GM21360 (cell line): Measurements from ENCODE around the gene DDX6.
"Not testable (repeated sequence)": the region's sequence is repeated elsewhere in the genome, so short reads cannot be mapped to it uniquely, and the experiment has no call there.

Experiments used
- ATAC-seq: cut with Tn5 transposase; IDR thresholded peaks from one replicate; pipeline ENCODE4 v1.9.1; 2021; ENCODE audit warnings: mild to moderate bottlenecking, moderate library complexity; ENCODE audit not compliant: unreplicated experiment

DDX6 gene, protein sequence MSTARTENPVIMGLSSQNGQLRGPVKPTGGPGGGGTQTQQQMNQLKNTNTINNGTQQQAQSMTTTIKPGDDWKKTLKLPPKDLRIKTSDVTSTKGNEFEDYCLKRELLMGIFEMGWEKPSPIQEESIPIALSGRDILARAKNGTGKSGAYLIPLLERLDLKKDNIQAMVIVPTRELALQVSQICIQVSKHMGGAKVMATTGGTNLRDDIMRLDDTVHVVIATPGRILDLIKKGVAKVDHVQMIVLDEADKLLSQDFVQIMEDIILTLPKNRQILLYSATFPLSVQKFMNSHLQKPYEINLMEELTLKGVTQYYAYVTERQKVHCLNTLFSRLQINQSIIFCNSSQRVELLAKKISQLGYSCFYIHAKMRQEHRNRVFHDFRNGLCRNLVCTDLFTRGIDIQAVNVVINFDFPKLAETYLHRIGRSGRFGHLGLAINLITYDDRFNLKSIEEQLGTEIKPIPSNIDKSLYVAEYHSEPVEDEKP

DNA sequence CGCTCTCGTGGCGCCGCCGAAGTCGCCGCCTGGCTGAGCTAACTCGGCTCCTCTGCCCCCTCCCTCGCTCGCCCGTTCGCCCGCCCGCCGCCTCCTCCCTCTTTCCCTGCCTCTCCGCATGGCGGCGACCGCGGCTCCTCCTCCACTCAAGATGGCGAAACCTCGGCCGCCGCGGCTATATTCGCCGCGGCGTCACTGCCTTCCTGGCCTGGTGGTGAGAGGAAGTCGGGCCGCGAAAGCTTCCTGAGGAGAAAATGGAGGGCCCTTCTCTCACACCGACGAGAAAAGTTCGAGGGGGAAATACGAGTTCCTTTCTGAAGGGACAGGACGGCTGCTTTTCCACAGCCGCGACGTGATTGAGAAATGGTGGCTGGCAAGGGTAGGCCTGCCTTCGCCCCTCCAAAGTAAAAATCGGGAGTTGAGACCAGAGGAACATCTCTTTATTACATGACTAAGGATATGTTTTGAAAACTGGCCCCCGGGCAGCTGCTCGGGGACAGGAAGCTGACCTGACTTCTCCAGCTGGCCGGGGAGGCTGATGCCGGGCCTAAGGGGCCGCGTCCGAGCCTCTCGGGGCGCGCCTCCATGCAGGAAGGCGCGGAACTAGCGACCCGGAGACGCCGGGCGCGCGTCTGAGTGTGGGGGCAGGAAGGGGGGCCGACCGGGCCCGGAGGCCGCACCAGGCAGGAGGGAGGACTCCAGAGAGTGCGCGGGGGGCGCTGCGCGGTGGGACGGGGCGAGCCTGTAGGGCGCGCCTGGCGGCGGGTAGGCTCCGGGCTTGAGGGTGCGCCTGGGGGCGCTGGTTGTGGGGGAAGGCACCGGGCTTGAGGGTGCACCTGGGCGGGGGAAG lies at the start of gene DDX6:
Gene DDX6, minus strand, starts transcription at position 54 of the 850 bp plus-strand sequence. CDS start 4,913 bp downstream, outside the sequence.
- ATAC-seq = peak; percentile 51

DNA sequence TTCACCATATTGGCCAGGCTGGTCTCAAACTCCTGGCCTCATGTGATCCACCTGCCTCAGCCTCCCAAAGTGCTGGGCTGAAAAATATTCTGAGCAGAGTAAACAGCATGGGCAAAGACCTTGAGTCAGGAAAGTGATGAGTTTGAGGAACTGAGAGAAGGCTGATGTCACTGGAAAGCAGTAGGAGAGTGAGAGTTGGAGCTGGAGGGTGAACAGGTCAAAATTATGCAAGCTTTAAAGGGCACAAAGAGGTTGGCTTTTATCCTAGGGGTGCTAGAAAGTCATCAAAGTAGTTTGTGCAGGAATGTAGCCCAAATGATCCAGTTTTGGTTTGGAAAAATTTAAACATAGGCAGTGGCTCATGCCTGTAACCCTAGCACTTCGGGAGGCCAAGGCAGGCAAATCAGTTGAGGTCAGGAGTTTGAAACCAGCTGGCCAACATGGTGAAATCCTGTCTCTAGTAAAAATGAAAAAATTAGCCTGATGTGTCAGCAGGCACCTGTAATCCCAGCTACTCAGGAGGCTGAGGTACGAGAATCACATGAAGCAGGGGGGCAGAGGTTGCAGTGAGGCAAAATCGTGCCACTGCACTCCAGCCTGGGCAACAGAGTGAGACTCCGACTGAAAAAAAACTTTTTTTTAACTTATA lies 48.1 kb upstream of the DDX6 start:
- peak; percentile 71 for ATAC-seq

DNA sequence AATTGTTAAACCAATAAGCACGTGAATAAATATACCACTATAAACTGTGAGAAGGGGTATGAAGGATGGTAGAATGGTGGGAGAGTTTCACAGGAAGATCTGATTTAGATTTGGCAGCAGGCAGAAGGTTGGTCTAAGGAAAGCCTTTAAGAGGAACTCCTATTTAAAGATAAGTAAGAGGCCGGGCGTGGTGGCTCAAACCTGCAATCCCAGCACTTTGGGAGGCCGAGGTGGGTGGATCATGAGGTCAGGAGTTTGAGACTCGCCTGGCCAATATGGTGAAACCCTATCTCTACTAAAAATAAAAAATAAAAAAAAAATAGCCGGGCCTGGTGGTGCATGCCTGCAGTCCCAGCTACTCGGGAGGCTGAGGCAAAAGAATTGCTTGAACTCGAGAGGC lies 46.9 kb upstream of the DDX6 start:
- ATAC-seq = no peak

DNA sequence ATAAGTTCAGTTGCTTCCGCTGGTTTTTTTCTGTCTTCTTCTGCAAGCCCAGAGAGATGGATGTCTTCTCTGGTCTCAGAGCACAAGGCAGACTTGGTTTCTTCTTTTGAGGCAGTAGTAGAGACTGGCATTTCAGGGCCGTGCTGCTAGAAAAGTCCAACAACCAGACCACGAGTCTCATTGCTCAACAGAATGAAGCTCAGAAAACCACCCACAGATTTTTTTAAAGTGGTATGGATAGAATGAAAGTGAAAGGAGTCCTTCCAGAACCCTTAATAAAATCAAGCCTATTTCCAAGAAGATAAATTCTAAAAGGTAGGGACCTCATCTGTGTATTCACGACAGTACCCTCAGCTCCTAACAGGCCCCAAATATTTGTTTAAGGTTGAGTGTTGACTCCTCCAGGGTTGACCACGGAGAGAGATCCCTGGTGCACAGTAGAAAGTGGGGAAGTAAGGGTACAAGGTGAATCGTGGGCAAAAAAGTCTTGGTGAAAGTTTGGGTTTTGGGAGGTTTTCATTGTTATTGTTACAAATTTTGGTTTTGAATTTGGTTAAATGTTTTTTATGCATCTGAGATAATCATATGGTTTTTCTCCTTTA lies 43.6 kb upstream of the DDX6 start:
- no peak for ATAC-seq

DNA sequence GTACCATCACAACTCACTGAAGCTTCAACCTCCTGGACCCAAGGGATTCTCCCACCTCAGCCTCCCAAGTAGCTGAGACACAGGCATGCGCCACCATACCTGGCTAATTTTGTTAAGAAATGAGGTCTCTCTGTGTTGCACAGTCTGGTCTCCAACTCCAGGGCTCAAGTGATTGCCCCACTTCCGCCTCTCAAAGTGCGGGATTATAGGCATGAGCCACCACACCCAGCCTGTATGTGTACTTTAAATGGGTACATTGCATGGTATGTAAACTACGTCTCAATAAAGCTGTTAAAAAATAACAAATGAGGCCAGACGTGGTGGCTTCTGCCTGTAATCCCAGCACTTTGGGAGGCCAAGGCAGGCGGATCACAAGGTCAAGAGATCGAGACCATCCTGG lies 36.2 kb upstream of the DDX6 start:
- ATAC-seq = no peak

DNA sequence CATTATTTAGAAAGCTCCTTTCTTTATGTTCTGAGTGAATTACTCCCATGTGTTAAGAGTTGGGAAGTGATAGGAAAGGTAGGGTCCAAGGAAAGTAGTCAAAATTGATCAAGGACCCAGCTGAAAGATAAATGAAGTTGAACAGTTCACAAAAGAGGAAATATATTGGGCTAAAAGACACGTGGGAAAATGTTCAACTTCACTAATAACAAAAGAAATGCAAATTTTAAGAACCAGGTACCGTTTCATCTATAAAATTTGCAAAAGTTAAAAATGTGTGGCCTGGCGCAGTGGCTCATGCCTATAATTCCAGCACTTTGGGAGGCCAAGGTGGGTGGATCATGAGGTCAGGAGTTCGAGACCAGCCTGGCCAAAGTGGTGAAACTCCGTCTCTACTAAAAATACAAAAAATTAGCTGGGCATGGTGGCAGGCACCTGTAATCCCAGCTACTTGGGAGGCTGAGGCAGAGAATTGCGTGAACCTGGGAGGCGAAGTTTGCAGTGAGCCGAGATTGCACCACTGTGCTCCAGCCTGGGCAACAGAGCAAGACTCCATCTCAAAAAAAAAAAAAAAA lies 32.1 kb upstream of the DDX6 start:
- not testable (repeated sequence) for ATAC-seq

DNA sequence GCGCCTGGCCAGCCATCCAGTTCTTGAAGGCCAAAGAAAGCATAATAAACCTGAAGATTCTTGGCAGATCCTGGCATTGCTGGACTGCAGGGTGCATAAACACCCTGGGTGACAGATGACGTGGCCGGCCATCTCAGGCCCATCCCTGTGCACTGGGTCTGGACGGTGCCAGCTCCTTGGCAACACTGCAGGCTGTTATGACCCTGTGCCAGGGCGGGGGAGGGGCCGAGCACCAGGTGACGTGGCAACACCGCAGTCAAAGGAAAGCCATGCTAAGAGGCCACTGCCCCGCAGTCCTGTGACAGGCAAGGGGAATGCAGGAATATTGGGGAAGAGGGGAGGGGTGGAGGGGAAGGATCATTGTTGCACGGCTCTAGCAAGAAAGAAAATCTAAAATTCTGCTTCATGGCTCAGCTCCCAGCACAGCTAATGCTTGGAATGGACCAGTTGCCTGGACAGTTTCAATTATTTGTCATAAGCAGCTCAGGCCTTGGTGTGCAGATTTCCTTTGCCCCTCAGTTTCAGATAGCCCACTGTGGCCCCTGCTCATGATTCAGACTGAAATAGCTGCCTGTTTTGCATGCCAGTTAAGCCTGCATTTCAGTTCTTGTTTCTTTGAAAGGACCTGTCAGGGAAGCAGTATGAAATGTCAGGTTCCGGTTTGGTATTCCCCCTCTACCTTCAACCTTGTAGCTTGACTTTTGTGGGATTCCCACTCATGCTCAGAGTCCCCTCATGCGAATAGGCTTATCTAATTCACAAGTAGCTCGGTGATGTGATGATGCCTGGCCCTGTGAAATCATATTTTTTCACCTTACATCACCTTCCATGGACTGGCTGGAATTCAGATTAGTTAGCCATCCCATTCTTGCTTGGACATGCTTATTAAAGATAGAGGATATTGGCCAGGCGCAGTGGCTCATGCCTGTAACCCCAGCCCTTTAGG lies 29.7 kb upstream of the DDX6 start:
- peak; percentile 90 for ATAC-seq

DNA sequence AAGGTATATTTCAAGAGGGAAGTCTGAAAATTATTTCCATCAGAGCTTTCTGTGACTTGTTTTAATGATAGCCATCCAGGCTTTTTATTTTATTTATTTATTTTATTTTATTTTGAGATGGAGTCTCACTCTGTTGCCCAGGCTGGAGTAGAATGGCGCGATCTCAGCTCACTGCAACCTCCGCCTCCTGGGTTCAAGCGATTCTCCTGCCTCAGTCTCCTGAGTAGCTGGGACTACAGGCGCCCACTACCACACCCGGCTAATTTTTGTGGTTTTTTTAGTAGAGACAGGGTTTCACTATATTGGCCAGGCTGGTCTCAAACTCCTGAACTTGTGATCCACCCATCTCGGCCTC lies 29.0 kb upstream of the DDX6 start:
- not testable (repeated sequence) for ATAC-seq

DNA sequence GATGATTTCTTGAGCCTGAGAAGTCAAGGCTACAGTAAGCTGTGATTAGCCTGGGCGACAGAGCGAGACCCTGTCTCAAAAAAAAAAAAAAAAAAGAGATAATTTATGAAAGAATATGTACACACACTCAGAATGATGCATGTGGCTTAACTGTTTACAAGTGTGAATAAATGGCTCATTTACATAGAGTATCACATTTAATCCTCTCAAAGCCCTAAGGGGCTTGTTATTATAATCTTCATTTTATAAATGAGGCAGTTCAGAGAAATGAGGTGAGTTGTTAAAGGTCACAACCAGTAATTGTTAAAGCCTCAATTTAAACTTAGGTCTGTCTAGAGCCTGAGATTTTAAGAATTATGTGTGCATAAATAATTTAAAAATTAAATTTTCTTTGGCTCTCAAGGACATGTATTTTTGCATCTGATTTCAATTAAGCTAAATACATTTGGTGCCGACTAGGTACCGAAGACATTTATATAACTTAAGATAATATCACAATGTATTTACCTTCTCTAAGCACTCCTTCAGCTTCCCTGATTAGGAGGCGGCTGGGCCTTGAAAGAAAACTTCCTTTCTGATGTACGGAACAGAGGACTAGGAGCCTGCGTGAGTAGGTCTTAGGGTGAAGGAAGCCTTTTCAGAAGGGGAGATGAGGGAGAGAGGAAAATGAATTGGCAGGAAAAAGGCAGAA lies 28.5 kb upstream of the DDX6 start:
- ATAC-seq = no peak

DNA sequence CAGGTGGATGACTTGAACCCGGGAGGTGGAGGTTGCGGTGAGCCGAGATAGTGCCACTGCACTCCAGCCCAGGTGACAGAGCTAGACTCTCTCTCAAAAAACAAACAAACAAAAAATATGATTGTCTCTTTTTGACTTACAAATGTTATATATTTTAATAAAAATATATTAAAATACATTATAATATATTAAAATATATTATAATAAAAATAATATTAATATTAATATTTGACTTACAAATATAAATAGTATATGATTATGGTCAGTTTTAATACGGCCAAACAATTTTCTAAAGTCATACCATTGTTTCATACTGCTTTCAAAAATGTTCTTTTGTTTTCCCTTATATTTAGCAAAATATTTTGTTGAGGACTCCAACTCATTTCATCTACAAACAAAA lies 27.2 kb upstream of the DDX6 start:
- no peak for ATAC-seq

DNA sequence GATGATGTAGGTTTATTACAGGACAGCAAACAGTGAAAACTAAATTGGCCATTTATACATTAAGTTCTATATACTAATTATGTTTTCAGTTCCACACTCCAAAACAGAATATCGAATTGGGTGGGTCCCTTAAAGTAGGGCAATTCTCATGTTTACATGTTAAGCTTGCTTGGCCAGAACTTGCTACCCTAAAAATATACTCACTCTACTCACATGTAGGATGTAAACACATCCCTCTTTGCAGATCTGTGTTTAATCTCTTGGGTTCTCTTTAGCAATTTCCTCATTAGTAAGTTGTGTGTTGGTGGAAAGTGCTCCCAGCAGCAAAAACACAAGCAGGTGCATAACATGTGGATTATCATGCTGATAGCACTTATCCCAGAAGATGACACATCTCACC lies 22.6 kb upstream of the DDX6 start:
- ATAC-seq = no peak

DNA sequence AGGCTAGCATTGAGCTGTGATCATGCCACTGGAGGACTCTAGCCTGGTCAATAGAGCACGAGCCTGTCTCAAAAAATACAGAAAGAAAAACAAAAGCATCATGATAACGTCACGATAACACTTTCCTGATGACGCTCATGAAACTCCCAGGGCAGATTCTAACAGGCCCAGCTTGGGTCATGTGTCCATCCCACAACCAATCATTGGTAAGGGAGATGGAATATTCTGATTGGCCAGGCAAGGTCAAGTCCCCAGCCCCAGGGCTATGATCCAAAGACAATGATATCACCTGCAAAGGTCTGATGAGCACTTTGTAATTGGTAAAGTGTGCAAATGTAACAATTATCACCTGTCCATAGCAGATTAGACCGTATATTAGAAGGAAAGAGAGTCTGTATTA lies 21.5 kb upstream of the DDX6 start:
- ATAC-seq = no peak

DNA sequence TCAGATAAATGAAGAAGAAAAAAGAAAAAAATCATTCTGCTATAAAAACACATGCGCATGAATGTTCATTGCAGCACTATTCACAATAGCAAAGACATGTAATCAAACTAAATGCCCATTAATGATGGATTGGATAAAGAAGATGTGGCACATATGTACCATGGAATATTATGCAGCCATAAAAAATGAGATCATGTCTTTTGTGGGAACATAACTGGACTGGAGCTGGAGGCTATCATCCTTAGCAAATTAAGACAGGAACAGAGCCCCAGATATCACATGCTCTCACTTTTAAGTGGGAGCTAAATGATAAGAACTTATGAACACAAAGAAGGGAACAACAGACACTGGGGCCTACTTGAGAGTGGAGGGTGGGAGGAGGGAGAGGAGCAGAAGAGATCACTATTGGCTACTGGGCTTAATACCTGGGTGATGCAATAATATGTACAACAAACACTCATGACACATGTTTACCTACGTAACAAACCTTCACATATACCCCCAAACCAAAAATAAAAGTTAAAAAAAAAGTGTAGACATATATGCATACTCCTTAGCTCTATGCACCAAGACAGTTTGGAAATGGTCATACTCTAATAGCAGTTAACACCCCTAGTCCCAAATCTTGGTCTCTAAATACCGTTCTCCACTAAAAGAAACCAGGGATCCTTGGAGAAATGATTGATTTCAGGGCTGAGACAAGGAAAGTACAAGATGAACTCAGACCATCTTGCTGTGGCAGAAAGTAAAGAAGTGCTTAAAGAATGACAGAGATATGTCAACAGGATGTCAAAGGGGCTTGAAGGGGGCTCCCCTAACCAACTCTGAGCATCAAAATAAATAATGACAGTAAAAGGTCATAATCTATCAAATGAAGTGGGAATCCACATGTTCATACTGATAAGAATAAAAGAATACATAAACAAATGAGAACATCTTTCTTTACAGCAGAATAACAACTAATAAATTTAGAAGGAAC lies 17.1 kb upstream of the DDX6 start:
- no peak for ATAC-seq

DNA sequence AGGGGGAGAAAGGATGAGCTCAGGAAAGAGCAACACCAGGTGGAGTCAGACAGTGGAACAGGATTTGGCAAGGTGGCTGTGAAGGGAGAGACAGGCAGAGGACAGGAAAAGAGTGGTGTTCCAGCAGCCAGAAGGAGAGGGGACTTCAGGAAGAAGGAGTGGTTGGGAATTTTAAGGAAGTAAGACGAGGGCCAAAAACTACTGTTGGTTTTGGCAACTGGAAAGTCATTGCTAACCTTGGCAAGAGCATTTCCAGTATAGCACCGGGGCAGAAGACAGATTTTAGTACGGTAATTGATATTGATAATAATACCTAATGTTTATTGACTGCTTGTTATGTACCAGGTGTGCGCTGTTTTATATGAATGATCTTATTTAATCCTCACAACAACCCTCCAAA lies 15.4 kb upstream of the DDX6 start:
- no peak for ATAC-seq

DNA sequence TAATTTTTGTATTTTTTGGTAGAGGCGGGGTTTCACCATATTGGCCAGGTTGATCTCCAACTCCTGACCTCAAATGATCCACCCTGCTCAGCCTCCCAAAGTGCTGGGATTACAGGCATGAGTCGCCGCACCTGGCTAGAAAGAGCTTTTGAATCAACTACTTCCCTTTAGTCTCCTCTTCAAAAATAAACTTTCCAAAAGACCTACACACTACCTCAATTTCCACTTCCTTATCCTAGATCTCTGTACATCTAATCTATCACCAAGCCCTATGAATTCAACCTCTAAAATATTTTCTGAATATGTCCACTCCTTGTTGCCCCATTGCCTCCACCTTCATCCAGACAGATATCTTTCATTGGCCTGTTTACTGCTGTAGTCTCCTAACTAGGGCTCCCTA lies 13.1 kb upstream of the DDX6 start:
- ATAC-seq = no peak

DNA sequence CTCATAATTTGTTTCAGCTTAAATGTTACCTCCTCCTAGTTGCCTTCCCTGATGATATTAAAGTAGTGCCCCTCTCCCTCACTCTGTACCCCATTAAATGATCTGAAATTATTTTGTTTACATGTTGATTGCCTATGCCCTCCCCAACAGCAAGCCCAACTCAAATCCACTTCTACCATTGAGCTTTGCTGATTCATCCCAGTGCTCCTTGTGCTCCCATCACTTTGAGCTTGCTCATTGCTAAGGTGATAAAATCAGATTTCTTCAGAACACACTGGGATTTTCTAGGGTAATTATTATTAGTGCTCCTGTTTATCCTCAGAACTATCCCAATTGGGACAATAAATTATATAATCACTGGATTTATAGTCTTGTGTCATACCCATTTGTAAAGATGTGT lies 8.4 kb upstream of the DDX6 start:
- ATAC-seq = no peak

DNA sequence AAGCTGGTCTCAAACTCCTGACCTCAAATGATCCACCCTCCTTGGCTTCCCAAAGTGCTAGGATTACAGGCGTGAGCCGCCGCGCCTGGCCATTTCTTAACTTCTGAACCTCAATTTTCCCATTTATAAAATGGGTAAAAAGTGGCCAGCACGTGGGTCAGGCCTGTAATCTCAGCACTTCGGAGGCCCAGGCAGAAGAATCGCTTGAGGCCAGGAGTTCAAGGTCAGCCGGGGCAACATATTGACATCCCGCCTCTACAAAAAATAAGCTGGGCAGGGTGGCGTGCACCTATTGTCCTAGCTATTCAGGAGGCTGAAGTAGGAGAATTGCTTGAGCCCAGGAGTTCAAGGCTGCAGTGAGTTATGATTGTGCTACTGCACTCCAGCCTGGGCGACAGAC lies 6.5 kb upstream of the DDX6 start:
- ATAC-seq = no peak

DNA sequence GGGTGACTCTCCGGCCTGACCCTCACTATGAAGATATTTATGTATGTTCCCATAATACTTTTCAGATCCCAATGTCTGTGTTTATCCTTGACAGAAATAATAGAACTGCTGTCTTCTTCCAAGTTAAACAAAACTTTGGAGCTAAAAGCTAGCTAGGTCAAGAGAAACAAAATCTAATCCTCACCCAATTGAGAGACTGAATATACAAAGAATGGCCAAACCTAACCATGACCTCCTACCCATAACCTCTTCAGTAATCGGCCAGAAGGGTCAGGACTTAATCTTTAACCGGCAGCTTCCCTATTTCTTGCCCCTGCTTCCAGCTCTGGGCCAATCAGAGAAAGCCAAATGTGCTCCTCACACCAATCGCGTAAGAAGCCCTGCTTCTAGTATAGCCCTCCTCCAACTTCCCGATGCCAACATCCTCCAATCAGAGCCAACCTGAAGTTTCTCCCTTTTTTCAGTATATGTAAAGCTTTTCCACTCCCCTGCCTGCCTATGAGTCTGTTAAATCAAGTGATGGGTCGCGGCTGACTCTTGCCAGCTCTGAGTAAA lies 1.7 kb upstream of the DDX6 start:
- peak; percentile 56 for ATAC-seq
